PC-9 (cell line): ENCODE data around the gene PPM1E.

Source experiments
- EZH2 ChIP-seq: fragments of 200-600 bp; sonication (generic); IDR thresholded peaks from 2 replicates; pipeline ENCODE4 v1.8.0; 2017; ENCODE audit warnings: antibody characterized with exemption, low read depth
- TF ChIP-seq, protein P1 (sequence below): fragments of 200-600 bp; sonication (generic); conservative IDR thresholded peaks from 2 replicates; pipeline ENCODE4 v1.6.1; 2017; ENCODE audit warnings: mixed run types, antibody characterized with exemption, mild to moderate bottlenecking, moderate library complexity

GRCh38 chr17:58722274-58722673 is 33.4 kb upstream of the PPM1E start:
- TF ChIP-seq, protein P1, sequence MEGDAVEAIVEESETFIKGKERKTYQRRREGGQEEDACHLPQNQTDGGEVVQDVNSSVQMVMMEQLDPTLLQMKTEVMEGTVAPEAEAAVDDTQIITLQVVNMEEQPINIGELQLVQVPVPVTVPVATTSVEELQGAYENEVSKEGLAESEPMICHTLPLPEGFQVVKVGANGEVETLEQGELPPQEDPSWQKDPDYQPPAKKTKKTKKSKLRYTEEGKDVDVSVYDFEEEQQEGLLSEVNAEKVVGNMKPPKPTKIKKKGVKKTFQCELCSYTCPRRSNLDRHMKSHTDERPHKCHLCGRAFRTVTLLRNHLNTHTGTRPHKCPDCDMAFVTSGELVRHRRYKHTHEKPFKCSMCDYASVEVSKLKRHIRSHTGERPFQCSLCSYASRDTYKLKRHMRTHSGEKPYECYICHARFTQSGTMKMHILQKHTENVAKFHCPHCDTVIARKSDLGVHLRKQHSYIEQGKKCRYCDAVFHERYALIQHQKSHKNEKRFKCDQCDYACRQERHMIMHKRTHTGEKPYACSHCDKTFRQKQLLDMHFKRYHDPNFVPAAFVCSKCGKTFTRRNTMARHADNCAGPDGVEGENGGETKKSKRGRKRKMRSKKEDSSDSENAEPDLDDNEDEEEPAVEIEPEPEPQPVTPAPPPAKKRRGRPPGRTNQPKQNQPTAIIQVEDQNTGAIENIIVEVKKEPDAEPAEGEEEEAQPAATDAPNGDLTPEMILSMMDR: no peak
- no peak for TF ChIP-seq EZH2
